A673 (cell line): ENCODE measurements around the gene C2. TPM values are rescaled to one million over a fixed set of nuclear protein-coding genes. Genes with fewer than 3 reads are reported as not detected.

Experiments used
- BruUV-seq: library from RNA; stranded (reverse); fragments of 400-500 nt; replicated peaks from 2 replicates; lab custom pipeline; 2021; lab: Mats Ljungman, UMichigan
- CTCF ChIA-PET: fragments of 300-600 bp; sonication (Branson Sonifier 250); formaldehyde crosslinking; loops from one replicate; lab custom pipeline; 2022; ENCODE audit warnings: antibody characterized with exemption; lab: Charles Lee
- POLR2A ChIA-PET: fragments of 300-600 bp; sonication (Branson Sonifier 250); formaldehyde crosslinking; loops from one replicate; lab custom pipeline; 2022; ENCODE audit warnings: antibody characterized with exemption; ENCODE audit not compliant: low non-redundant PET; lab: Charles Lee
- DNase-seq: peaks from one replicate; pipeline ENCODE4 v3.0.0-alpha.2; 2015; ENCODE audit warnings: low spot score
- H3K27ac ChIP-seq: fragments of 200-600 bp; sonication (generic); 2 replicates; pipeline ENCODE4 v1.5.1; 2016; ENCODE audit warnings: mixed run types, low read depth, mild to moderate bottlenecking, mixed read lengths, antibody characterized with exemption, low read length; ENCODE audit not compliant: poor library complexity, severe bottlenecking
- H3K27me3 ChIP-seq: fragments of 200-600 bp; sonication (generic); replicated peaks from 2 replicates; pipeline ENCODE4 v1.6.1; 2017; ENCODE audit warnings: mixed run types, low read depth, mild to moderate bottlenecking, mixed read lengths, antibody characterized with exemption, low read length; ENCODE audit not compliant: insufficient read depth, poor library complexity
- H3K36me3 ChIP-seq: fragments of 200-600 bp; sonication (generic); 2 replicates; pipeline ENCODE4 v1.6.1; 2016; ENCODE audit warnings: mixed run types, mild to moderate bottlenecking, mixed read lengths, antibody characterized with exemption, low read length; ENCODE audit not compliant: insufficient read depth, poor library complexity, severe bottlenecking
- H3K4me1 ChIP-seq: fragments of 200-600 bp; sonication (generic); 2 replicates; pipeline ENCODE4 v1.6.1; 2017; ENCODE audit warnings: mixed run types, mild to moderate bottlenecking, mixed read lengths, antibody characterized with exemption, low read length; ENCODE audit not compliant: insufficient read depth, poor library complexity, severe bottlenecking
- H3K4me3 ChIP-seq: fragments of 200-600 bp; sonication (generic); 2 replicates; pipeline ENCODE4 v1.5.1; 2016; ENCODE audit warnings: low read depth, mixed run types, mild to moderate bottlenecking, mixed read lengths, low read length; ENCODE audit not compliant: poor library complexity, severe bottlenecking
- H3K9me3 ChIP-seq: fragments of 200-600 bp; sonication (generic); 2 replicates; pipeline ENCODE4 v1.6.1; 2016; ENCODE audit warnings: mixed run types, low read depth, mild to moderate bottlenecking, mixed read lengths, antibody characterized with exemption, low read length; ENCODE audit not compliant: poor library complexity, severe bottlenecking
- CTCF ChIP-seq: fragments of 300-800, 200-600 bp; sonication (generic); conservative IDR thresholded peaks from 2 replicates; pipeline ENCODE4 v1.5.1; 2017; ENCODE audit warnings: low read depth, mild to moderate bottlenecking, antibody characterized with exemption, low read length, moderate library complexity, mixed read lengths
- EZH2 ChIP-seq: fragments of 200-600 bp; sonication (generic); IDR thresholded peaks from 2 replicates; pipeline ENCODE4 v1.6.1; 2017; ENCODE audit warnings: borderline replicate concordance, low read depth, mild to moderate bottlenecking, mixed read lengths, antibody characterized with exemption, low read length; ENCODE audit not compliant: poor library complexity, severe bottlenecking
- intact Hi-C: fragments of 100-400 bp; cut with micrococcal nuclease; formaldehyde crosslinking; loops from one replicate; pipeline ENCODE4 v1.10.0; 2022; ENCODE audit not compliant: unreplicated experiment
- total RNA-seq: library from RNA; stranded (reverse); gene quantifications from 2 replicates; pipeline ENCODE4 v1.2.3, GENCODE V29; 2021

C2 gene
- total RNA-seq, 1 experiment from 2014 or later = 0.56 TPM

GRCh38 chr6:31901953-31902643 lies 25.4 kb upstream of the C2 start, which contains the start of gene ZBTB12:
ZBTB12 (minus strand) TSS chr6:31902086; CDS start chr6:31901305, 781 bp downstream.
- ChIA-PET POLR2A (no interaction called here), CTCF (no interaction called here)
- no peak for TF ChIP-seq CTCF
- no peak for TF ChIP-seq EZH2
- Histone ChIP-seq H3K27me3 (no peaks in the 10 kb centered on the region), H3K4me3 (peak within 1 kb of the TSS; percentile 66), H3K27ac (peak within 1 kb of the TSS; percentile 67), H3K9me3 (no peaks in the 10 kb centered on the region), H3K4me1 (peaks cover 19% of the 10 kb centered on the region), H3K36me3 (no peaks in the 10 kb centered on the region)
- BruUV-seq = no TSS peak
- intact Hi-C loops = no loop called here
- DNase-seq = peak; percentile 98

GRCh38 chr6:31903957-31904356 lies 23.6 kb upstream of the C2 start:
- Histone ChIP-seq H3K36me3 (no peaks in the 10 kb centered on the region), H3K27ac (no peak overlapping the region), H3K4me1 (peaks cover 14% of the 10 kb centered on the region), H3K4me3 (no peak overlapping the region), H3K27me3 (no peaks in the 10 kb centered on the region), H3K9me3 (no peaks in the 10 kb centered on the region)
- ChIA-PET CTCF (no interaction called here), POLR2A (no interaction called here)
- DNase-seq = no peak
- no TSS peak for BruUV-seq
- TF ChIP-seq EZH2 (no peak), CTCF (no peak)
- intact Hi-C loops = no loop called here

GRCh38 chr6:31905041-31905440 lies 22.5 kb upstream of the C2 start:
- CTCF ChIA-PET = no interaction called here

More at GRCh38 chr6:31905041-31905440, 22.5 kb upstream of the C2 start:
- Histone ChIP-seq H3K9me3 (no peaks in the 10 kb centered on the region), H3K4me3 (no peak overlapping the region), H3K27ac (no peak overlapping the region), H3K4me1 (peaks cover 11% of the 10 kb centered on the region), H3K36me3 (no peaks in the 10 kb centered on the region), H3K27me3 (no peaks in the 10 kb centered on the region)
- BruUV-seq = no TSS peak
- no peak for DNase-seq
- no peak for TF ChIP-seq EZH2
- TF ChIP-seq CTCF = no peak
- POLR2A ChIA-PET = interaction anchor here (0.7 kb wide), 1 partner anchor 16 kb away, joined by 3 read pairs; no protein-coding TSS in a partner anchor
- intact Hi-C loops = no loop called here
